CD4-positive, alpha-beta T cell treated with Interleukin-15 for 4 hours (primary cell): ENCODE results near the gene MS4A6E.

ENCODE experiments used
- DNase-seq: peaks from one replicate; pipeline ENCODE4 v3.0.0-alpha.2; 2020; ENCODE audit warnings: low spot score

Gene MS4A6E

GRCh38 chr11:60376601-60377000 is 49.5 kb downstream of the MS4A6E start:
- no peak for DNase-seq

DNA sequence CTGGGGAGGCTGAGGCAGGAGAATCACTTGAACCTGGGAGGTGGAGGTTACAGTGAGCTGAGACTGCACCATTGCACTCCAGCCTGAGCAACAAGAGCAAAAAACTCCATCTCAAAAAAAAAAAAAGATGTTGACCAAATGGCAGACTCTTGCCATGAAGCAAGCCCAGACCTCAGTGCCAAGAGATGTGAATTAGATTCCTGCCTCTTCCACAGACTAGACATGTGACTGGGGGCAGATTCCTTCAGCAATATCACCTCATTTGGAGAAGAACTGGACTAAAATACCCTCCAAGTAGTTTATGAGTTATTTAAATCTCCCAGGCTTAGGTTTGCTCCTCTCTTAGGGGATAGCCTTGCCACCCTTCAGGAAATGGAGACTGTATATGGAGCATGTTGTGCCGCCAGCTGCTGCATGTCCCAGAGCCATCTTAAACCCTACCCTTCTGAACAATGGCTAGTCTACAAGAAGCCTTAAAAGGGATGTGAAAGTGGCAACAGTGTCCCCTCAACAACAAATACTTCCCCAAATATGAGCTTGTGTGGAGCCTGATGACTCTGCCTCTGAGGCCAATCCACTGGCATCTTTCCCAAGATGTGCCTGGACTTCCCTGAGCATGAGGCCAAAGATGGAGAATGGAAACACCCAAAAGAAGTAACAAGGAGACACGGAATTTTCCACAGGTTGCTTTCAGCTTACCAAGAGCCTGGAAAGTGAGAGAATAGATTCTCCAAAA is 50.5 kb downstream of the MS4A6E start:
- DNase-seq, result no peak

GRCh38 chr11:60378354-60378753 is 51.3 kb downstream of the MS4A6E start, which contains the start of gene MS4A7:
TSS of gene MS4A7 (plus strand) at chr11:60378532. CDS start at chr11:60383142, 4,610 bp downstream.
- DNase-seq, result no peak

DNA sequence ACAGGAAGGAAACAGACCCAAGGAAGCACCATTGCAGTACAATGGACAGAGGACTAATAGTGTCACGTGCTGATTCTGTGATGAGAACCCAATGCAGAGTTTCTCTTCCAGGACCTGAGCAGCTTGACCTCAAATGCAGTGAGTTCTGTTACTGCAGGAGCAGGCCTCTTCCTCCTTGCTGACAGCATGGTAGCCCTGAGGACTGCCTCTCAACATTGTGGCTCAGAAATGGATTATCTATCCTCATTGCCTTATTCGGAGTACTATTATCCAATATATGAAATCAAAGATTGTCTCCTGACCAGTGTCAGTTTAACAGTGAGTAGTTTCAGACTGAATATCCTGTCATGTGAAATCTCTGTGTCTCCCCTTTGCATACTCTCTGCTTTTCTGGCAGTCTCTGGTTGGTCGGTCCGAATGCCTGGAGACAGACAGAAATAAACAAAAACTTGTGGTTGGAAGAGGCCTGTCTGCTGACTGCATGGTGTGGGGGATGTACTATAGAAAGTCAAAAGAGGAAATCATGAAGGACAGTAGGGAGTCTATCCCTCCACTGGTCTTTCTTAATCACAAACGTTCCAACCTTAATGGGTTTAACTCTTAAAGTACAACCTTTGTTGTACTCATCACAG is 62.3 kb downstream of the MS4A6E start:
- DNase-seq, result no peak

- DNase-seq, result no peak
Measured at GRCh38 chr11:60390419-60390818, 63.4 kb downstream of the MS4A6E start.
